ENCODE results near the gene PAX7. TPM values are rescaled to one million over a fixed set of nuclear protein-coding genes. Genes with fewer than 3 reads are reported as not detected.
"Not testable (repeated sequence)": the region's sequence is repeated elsewhere in the genome, so short reads cannot be mapped to it uniquely, and the experiment has no call there.

Gene PAX7
- polyA plus RNA-seq, 1 donor from 2014 or later: not detected

GRCh38 chr1:18765725-18766124 is 135.1 kb downstream of the PAX7 start:
- Histone ChIP-seq H4K20me1 (ENCODE audit: insufficient read depth) (no peaks in the 10 kb centered on the region), H3K4me3 (ENCODE audit: low read length) (no peak overlapping the region), H3K4me2 (ENCODE audit: low read length) (no peak overlapping the region), H3K36me3 (ENCODE audit: insufficient read depth, low read length) (no peaks in the 10 kb centered on the region), H3K9ac (ENCODE audit: low read length) (no peak overlapping the region), H2AFZ (ENCODE audit: low read depth, low read length) (no peak overlapping the region), H3K9me2 (ENCODE audit: insufficient read depth, low read length) (no peaks in the 10 kb centered on the region), H3K27me3 (ENCODE audit: insufficient read depth, low read depth, low read length) (no peaks in the 10 kb centered on the region), H3K79me2 (replicated peaks; ENCODE audit: insufficient read depth, low read length) (no peaks in the 10 kb centered on the region), H3F3A (ENCODE audit: insufficient read depth, low read length, poor library complexity, severe bottlenecking) (no peaks in the 10 kb centered on the region), H3K9me3 (ENCODE audit: low read length) (no peaks in the 10 kb centered on the region), H3K27ac (ENCODE audit: low read length) (no peak overlapping the region)
- TF ChIP-seq RAD21 (conservative IDR thresholded peaks at IDR 0.05) (no peak), MXI1 (conservative IDR thresholded peaks at IDR 0.05; ENCODE audit: poor library complexity, severe bottlenecking) (no peak), TAF1 (IDR thresholded peaks at IDR 0.05; ENCODE audit: low read depth) (no peak), POLR2AphosphoS5 (IDR thresholded peaks at IDR 0.05) (no peak), EZH2 (IDR thresholded peaks at IDR 0.05; ENCODE audit: borderline replicate concordance, insufficient read depth, low read length, poor library complexity, severe bottlenecking) (no peak), CTCF (IDR thresholded peaks at IDR 0.05; ENCODE audit: poor library complexity, severe bottlenecking) (no peak), EP300 (conservative IDR thresholded peaks at IDR 0.05; ENCODE audit: poor library complexity, severe bottlenecking) (no peak), SMC3 (conservative IDR thresholded peaks at IDR 0.05; ENCODE audit: poor library complexity) (no peak)

GRCh38 chr1:18766328-18766727 is 135.7 kb downstream of the PAX7 start:
- Histone ChIP-seq H3K4me3 (ENCODE audit: low read length) (no peak overlapping the region), H3K4me2 (ENCODE audit: low read length) (no peak overlapping the region), H3K9me2 (ENCODE audit: insufficient read depth, low read length) (no peaks in the 10 kb centered on the region), H3K9ac (ENCODE audit: low read length) (no peak overlapping the region), H3K79me2 (replicated peaks; ENCODE audit: insufficient read depth, low read length) (no peaks in the 10 kb centered on the region), H3K27ac (ENCODE audit: low read length) (no peak overlapping the region), H4K20me1 (ENCODE audit: insufficient read depth) (no peaks in the 10 kb centered on the region), H3F3A (ENCODE audit: insufficient read depth, low read length, poor library complexity, severe bottlenecking) (no peaks in the 10 kb centered on the region), H3K27me3 (ENCODE audit: insufficient read depth, low read depth, low read length) (no peaks in the 10 kb centered on the region), H3K36me3 (ENCODE audit: insufficient read depth, low read length) (no peaks in the 10 kb centered on the region), H3K9me3 (ENCODE audit: low read length) (no peaks in the 10 kb centered on the region), H2AFZ (ENCODE audit: low read depth, low read length) (no peak overlapping the region)
- TF ChIP-seq REST (IDR thresholded peaks at IDR 0.05; ENCODE audit: borderline replicate concordance) (no peak), POLR2AphosphoS5 (IDR thresholded peaks at IDR 0.05) (no peak), SMC3 (conservative IDR thresholded peaks at IDR 0.05; ENCODE audit: poor library complexity) (no peak), EZH2 (IDR thresholded peaks at IDR 0.05; ENCODE audit: borderline replicate concordance, insufficient read depth, low read length, poor library complexity, severe bottlenecking) (no peak), CTCF (IDR thresholded peaks at IDR 0.05; ENCODE audit: poor library complexity, severe bottlenecking) (no peak), RAD21 (conservative IDR thresholded peaks at IDR 0.05) (no peak), MXI1 (conservative IDR thresholded peaks at IDR 0.05; ENCODE audit: poor library complexity, severe bottlenecking) (no peak), EP300 (conservative IDR thresholded peaks at IDR 0.05; ENCODE audit: poor library complexity, severe bottlenecking) (no peak), TAF1 (IDR thresholded peaks at IDR 0.05; ENCODE audit: low read depth) (no peak)

GRCh38 chr1:18767576-18767975 is 136.9 kb downstream of the PAX7 start:
- not testable (repeated sequence) for H3K27me3 ChIP-seq (ENCODE audit: insufficient read depth, low read depth, low read length); H3K9me2 ChIP-seq (ENCODE audit: insufficient read depth, low read length); H3K9ac ChIP-seq (ENCODE audit: low read length); H3K4me3 ChIP-seq (ENCODE audit: low read length); H3K4me2 ChIP-seq (ENCODE audit: low read length); H3K9me3 ChIP-seq (ENCODE audit: low read length); H4K20me1 ChIP-seq (ENCODE audit: insufficient read depth); H3K27ac ChIP-seq (ENCODE audit: low read length); H3K36me3 ChIP-seq (ENCODE audit: insufficient read depth, low read length); H2AFZ ChIP-seq (ENCODE audit: low read depth, low read length); H3F3A ChIP-seq (ENCODE audit: insufficient read depth, low read length, poor library complexity, severe bottlenecking); H3K79me2 ChIP-seq (replicated peaks; ENCODE audit: insufficient read depth, low read length)
